AG04449 (cell line): ENCODE results near the gene TAF7.
"Not testable (repeated sequence)": the region's sequence is repeated elsewhere in the genome, so short reads cannot be mapped to it uniquely, and the experiment has no call there.

Experiments used
- CTCF ChIA-PET: fragments of 350-600 bp; formaldehyde crosslinking; extraction: SDS; loops from one replicate; lab custom pipeline; 2021; ENCODE audit warnings: antibody characterized with exemption; lab: Yijun Ruan, JAX
- POLR2A ChIA-PET: fragments of 400-600, 350-600 bp; formaldehyde crosslinking; extraction: SDS; loops from one replicate; lab custom pipeline; 2020; ENCODE audit warnings: antibody characterized with exemption, inconsistent platforms; lab: Yijun Ruan, JAX
- DNase-seq: peaks from one replicate; pipeline ENCODE4 v3.0.0-alpha.2; 2010; ENCODE audit warnings: low read depth, low spot score
- H3K4me3 ChIP-seq: 2 replicates; pipeline ENCODE4 v1.5.1; 2011; ENCODE audit warnings: low read depth, mild to moderate bottlenecking, control low read depth, low read length
- CTCF ChIP-seq: IDR thresholded peaks from one replicate; pipeline ENCODE4 v1.5.1; 2011; ENCODE audit warnings: mild to moderate bottlenecking, moderate library complexity, low read length, control low read depth, inconsistent platforms; ENCODE audit not compliant: insufficient read depth; ENCODE audit errors: missing control alignments

The TAF7 gene

GRCh38 chr5:141349917-141350619 is 29.5 kb upstream of the TAF7 start, which contains the start of gene PCDHGB1:
Gene PCDHGB1 (plus strand): TSS chr5:141350099. CDS start chr5:141350261, 162 bp downstream.
- ChIA-PET CTCF (interaction anchor here (0.6 to 10.4 kb wide), 20 partner anchors 8 to 228 kb away, joined by 3 to 134 read pairs (median 6); partner anchors contain the start of genes PCDHGA1, PCDHGA2, PCDHGA5 and PCDHGA8), POLR2A (no interaction called here)
- H3K4me3 ChIP-seq, result peak within 1 kb of the TSS; percentile 39
- DNase-seq, result no peak
- TF ChIP-seq CTCF, result peak; percentile 50

- POLR2A ChIA-PET, result not testable (repeated sequence)
- CTCF ChIA-PET, result interaction anchor here (1.1 to 10.4 kb wide), 5 partner anchors 10 to 228 kb away, joined by 3 to 134 read pairs (median 4); no protein-coding TSS in a partner anchor
These were observed 25.4 kb upstream of the TAF7 start for GRCh38 chr5:141346017-141346416.

GRCh38 chr5:141345327-141345726 is 24.7 kb upstream of the TAF7 start:
- H3K4me3 ChIP-seq, result no peak overlapping the region
- TF ChIP-seq CTCF, result no peak
- DNase-seq, result no peak
- ChIA-PET POLR2A (no interaction called here), CTCF (interaction anchor here (1.1 to 10.4 kb wide), 4 partner anchors 13 to 221 kb away, joined by 3 to 134 read pairs (median 18); no protein-coding TSS in a partner anchor)

More at GRCh38 chr5:141346017-141346416, 25.4 kb upstream of the TAF7 start:
- not testable (repeated sequence) for DNase-seq, H3K4me3 ChIP-seq

GRCh38 chr5:141343953-141344463 is 23.4 kb upstream of the TAF7 start:
- no peak for TF ChIP-seq CTCF
- H3K4me3 ChIP-seq, result peak overlapping the region; percentile 43
- ChIA-PET CTCF (interaction anchor here (0.9 to 10.4 kb wide), 20 partner anchors 9 to 231 kb away, joined by 3 to 134 read pairs (median 4); partner anchors contain the start of genes PCDHGA1, PCDHGA11, PCDHGA4 and PCDHGA5), POLR2A (no interaction called here)
- DNase-seq, result no peak

GRCh38 chr5:141343242-141343952 is 22.8 kb upstream of the TAF7 start, which contains the start of gene PCDHGA3:
Gene PCDHGA3 (plus strand): TSS chr5:141343829. CDS start chr5:141344034, 205 bp downstream.
- H3K4me3 ChIP-seq, result peak within 1 kb of the TSS; percentile 43
- ChIA-PET CTCF (interaction anchor here (0.7 to 10.4 kb wide), 24 partner anchors 9 to 232 kb away, joined by 3 to 134 read pairs (median 4); partner anchors contain the start of genes PCDHGA1, PCDHGA11, PCDHGA4 and PCDHGA5), POLR2A (no interaction called here)
- DNase-seq, result no peak
- TF ChIP-seq CTCF, result no peak

GRCh38 chr5:141342773-141343172 is 22.2 kb upstream of the TAF7 start:
- H3K4me3 ChIP-seq, result no peak overlapping the region
- no peak for DNase-seq
- CTCF ChIA-PET, result interaction anchor here (0.7 to 10.4 kb wide), 19 partner anchors 8 to 226 kb away, joined by 3 to 134 read pairs (median 5); partner anchors contain the start of genes PCDHGA1, PCDHGA10, PCDHGA4 and PCDHGA9
- POLR2A ChIA-PET, result no interaction called here
- no peak for TF ChIP-seq CTCF

GRCh38 chr5:141340781-141341354 is 20.3 kb upstream of the TAF7 start:
- DNase-seq, H3K4me3 ChIP-seq, POLR2A ChIA-PET: not testable (repeated sequence)
- CTCF ChIA-PET, result interaction anchor here (4.2 kb wide), 1 partner anchor 223 kb away, joined by 65 read pairs; no protein-coding TSS in a partner anchor
